ENCODE measurements around the gene DYNLT5.
A peak's percentile ranks its signal among the peaks of the same experiment; 100 is the strongest.
"Not testable (repeated sequence)": the region's sequence is repeated elsewhere in the genome, so short reads cannot be mapped to it uniquely, and the experiment has no call there.

DYNLT5 gene

DNA sequence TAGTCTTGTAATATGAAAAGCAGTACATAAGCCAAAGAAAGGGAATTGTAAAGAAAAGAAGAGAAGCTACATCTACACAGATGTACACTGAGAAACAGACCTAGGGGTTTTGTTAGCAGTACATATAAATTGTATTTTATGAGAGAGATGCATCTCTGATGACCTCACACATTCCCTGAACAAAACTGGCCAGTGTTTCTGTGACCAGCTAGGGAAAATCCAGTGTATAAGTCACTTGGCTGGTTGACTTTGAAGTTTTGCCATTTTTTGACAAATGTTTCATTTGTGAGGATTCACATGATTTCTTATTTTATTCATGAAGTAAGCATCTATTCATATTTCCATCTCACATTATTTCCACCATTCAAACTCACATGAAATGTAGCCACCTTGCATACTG, 28.3 kb upstream of the DYNLT5 start:
- DNase-seq (ENCODE audit: low read depth) = no peak
- TF ChIP-seq POLR2A (IDR thresholded peaks at IDR 0.05; ENCODE audit: extremely low read depth, insufficient read length) = no peak
- TF ChIP-seq, protein P1, sequence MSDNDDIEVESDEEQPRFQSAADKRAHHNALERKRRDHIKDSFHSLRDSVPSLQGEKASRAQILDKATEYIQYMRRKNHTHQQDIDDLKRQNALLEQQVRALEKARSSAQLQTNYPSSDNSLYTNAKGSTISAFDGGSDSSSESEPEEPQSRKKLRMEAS (IDR thresholded peaks at IDR 0.05; ENCODE audit: low read depth, low read length) = no peak
- TF ChIP-seq MYC (IDR thresholded peaks at IDR 0.05; ENCODE audit: low read depth, low read length) = no peak

DNA sequence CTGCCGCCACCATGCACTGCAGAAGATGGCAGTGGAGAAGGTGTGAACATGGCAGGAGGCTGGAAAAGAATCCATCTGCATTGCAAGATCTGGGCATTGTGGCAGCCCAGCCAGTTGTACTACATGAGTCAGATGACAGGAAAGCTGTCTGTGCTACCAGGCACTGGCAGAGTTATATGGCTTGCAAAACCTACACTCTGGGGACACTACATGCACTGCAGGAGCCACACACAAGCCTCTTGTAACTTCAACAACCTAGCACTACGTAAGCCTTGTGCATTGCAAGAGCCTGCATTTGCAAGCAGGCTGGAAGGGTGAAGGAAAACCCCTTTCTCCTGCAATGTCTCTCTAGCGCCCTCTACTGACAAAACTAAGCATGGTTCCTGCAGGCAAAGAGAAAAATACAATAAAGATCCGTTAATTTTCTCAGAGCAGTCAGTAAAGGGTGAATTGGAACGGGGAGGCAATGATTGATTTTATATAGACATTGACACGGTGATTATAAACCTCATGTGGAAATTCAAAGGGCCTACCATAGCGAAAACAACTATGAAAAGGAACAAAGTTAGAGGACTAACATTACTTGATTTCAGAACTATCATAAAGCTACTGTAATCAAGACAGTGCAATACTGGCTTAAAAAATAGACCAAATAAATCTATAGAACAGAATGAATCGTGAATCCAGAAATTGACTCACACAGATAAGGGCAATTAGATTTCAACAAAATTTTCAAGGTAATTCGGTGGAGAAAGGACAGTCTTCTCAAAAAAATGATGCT, 26.2 kb upstream of the DYNLT5 start:
- H3K4me3 ChIP-seq (ENCODE audit: low read depth, low read length) = no peak overlapping the region
- DNase-seq (ENCODE audit: low read depth) = peak; percentile 86
- TF ChIP-seq, protein P2, sequence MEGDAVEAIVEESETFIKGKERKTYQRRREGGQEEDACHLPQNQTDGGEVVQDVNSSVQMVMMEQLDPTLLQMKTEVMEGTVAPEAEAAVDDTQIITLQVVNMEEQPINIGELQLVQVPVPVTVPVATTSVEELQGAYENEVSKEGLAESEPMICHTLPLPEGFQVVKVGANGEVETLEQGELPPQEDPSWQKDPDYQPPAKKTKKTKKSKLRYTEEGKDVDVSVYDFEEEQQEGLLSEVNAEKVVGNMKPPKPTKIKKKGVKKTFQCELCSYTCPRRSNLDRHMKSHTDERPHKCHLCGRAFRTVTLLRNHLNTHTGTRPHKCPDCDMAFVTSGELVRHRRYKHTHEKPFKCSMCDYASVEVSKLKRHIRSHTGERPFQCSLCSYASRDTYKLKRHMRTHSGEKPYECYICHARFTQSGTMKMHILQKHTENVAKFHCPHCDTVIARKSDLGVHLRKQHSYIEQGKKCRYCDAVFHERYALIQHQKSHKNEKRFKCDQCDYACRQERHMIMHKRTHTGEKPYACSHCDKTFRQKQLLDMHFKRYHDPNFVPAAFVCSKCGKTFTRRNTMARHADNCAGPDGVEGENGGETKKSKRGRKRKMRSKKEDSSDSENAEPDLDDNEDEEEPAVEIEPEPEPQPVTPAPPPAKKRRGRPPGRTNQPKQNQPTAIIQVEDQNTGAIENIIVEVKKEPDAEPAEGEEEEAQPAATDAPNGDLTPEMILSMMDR (IDR thresholded peaks at IDR 0.05; ENCODE audit: low read depth, low read length) = peak; percentile 90
- TF ChIP-seq MYC (IDR thresholded peaks at IDR 0.05; ENCODE audit: low read depth, low read length) (no peak; the same call in 1 of the 2 replicates), POLR2A (IDR thresholded peaks at IDR 0.05; ENCODE audit: extremely low read depth, insufficient read length) (no peak)
- TF ChIP-seq, protein P1 (IDR thresholded peaks at IDR 0.05; ENCODE audit: low read depth, low read length) = peak; percentile 42

More for the DNA sequence above, 28.3 kb upstream of the DYNLT5 start:
- no peak overlapping the region for H3K4me3 ChIP-seq (ENCODE audit: low read depth, low read length)

DNA sequence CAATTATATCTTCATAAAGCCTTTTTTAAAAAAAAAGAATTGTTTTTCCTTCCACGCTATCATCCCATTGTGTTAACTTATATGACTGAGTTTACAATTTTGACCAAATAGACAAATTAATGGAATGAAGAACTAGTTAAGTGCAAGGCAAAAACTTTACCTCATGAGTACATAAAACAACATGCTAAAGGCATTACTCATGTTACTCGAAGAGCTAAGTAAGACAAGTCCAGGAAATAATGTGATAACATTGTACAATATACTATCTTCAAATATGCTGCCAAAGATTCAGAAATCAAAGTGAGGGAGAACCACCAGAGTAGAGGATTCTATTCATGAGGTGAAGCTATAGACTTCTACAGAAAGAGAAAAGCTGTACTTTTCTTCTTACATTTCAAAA, 24.2 kb upstream of the DYNLT5 start:
- H3K4me3 ChIP-seq (ENCODE audit: low read depth, low read length) = no peak overlapping the region
- DNase-seq (ENCODE audit: low read depth) = no peak
- TF ChIP-seq, protein P1 (IDR thresholded peaks at IDR 0.05; ENCODE audit: low read depth, low read length) = no peak
- TF ChIP-seq POLR2A (IDR thresholded peaks at IDR 0.05; ENCODE audit: extremely low read depth, insufficient read length) = no peak
- TF ChIP-seq, protein P2 (IDR thresholded peaks at IDR 0.05; ENCODE audit: low read depth, low read length) = no peak
- no peak for TF ChIP-seq MYC (IDR thresholded peaks at IDR 0.05; ENCODE audit: low read depth, low read length)

DNA sequence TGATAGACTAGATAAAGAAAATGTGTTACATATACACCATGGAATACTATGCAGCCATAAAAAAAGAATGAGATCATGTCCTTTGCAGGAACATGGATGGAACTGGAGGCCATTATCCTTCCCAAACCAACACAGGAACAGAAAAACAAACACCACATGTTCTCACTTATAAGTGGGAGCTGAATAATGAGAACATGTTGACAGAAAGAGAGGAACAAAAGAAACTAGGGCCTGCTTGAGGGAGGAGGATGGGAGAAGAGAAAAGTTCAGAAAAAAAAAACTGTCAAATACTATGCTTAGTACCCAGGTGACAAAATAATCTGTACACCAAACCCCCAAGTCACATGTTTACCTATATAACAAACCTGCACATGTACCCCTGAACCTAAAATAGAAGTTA, 23.5 kb upstream of the DYNLT5 start:
- DNase-seq (ENCODE audit: low read depth); H3K4me3 ChIP-seq (ENCODE audit: low read depth, low read length): not testable (repeated sequence)

DNA sequence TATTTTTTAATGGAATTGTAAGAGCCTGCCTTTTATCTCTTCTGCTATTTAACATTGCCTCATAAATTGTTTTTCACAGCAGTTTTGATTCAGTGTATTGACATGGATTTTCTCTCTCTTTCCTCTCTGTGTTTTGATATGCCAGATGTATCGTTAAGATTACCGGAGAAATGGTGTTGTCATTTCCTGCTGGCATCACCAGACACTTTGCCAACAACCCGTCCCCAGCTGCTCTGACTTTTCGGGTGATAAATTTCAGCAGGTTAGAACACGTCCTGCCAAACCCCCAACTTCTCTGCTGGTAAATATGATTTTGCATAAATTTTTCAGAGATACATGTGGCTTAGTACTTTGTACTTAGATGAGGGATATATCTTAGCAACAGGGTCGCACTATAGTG, 23.1 kb upstream of the DYNLT5 start:
- H3K4me3 ChIP-seq (ENCODE audit: low read depth, low read length) = no peak overlapping the region
- TF ChIP-seq, protein P2 (IDR thresholded peaks at IDR 0.05; ENCODE audit: low read depth, low read length) = no peak
- TF ChIP-seq, protein P1 (IDR thresholded peaks at IDR 0.05; ENCODE audit: low read depth, low read length) = no peak
- no peak for TF ChIP-seq POLR2A (IDR thresholded peaks at IDR 0.05; ENCODE audit: extremely low read depth, insufficient read length)
- TF ChIP-seq MYC (IDR thresholded peaks at IDR 0.05; ENCODE audit: low read depth, low read length) = no peak
- DNase-seq (ENCODE audit: low read depth) = peak; percentile 11

DNA sequence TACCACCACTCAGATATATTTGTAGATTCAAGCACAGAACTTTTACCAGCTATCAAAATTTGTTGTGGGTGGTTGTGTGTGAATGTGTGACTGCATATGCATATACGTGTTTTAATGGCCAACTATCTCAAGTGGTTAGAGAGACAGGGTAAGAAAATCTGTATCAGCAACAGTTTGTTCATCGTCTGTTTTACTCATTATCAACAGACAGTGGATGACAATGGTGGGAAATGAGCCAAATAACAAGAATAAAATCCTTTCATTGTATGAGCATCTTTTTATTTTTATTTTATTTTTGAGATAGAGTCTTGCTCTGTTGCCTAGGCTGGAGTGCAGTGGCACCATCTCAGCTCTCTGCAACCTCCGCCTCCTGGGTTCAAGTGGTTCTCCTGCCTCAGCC, 22.7 kb upstream of the DYNLT5 start:
- no peak for TF ChIP-seq POLR2A (IDR thresholded peaks at IDR 0.05; ENCODE audit: extremely low read depth, insufficient read length)
- TF ChIP-seq, protein P1 (IDR thresholded peaks at IDR 0.05; ENCODE audit: low read depth, low read length) = no peak
- TF ChIP-seq MYC (IDR thresholded peaks at IDR 0.05; ENCODE audit: low read depth, low read length) = no peak
- TF ChIP-seq, protein P2 (IDR thresholded peaks at IDR 0.05; ENCODE audit: low read depth, low read length) = no peak
- no peak overlapping the region for H3K4me3 ChIP-seq (ENCODE audit: low read depth, low read length)
- DNase-seq (ENCODE audit: low read depth) = no peak
